ENCODE measurements around the gene RPUSD3.
A peak's percentile ranks its signal among the peaks of the same experiment; 100 is the strongest.
"Not testable (repeated sequence)": the region's sequence is repeated elsewhere in the genome, so short reads cannot be mapped to it uniquely, and the experiment has no call there.

The RPUSD3 gene

GRCh38 chr3:9864200-9864927, 20.6 kb upstream of the RPUSD3 start:
- DNase-seq: peak; percentile 48

- no peak for DNase-seq
Observed at GRCh38 chr3:9863058-9863772, 19.4 kb upstream of the RPUSD3 start.

GRCh38 chr3:9862391-9863057, 18.7 kb upstream of the RPUSD3 start:
- peak; percentile 74 for DNase-seq

- DNase-seq: no peak
Observed at GRCh38 chr3:9861626-9862130, 17.9 kb upstream of the RPUSD3 start.

- no peak for DNase-seq
Observed at GRCh38 chr3:9861201-9861600, 17.4 kb upstream of the RPUSD3 start.

- no peak for DNase-seq
Observed at GRCh38 chr3:9859530-9860025, 15.8 kb upstream of the RPUSD3 start.

- DNase-seq: no peak
Observed at GRCh38 chr3:9855594-9855993, 11.8 kb upstream of the RPUSD3 start.

- DNase-seq: not testable (repeated sequence)
Observed at GRCh38 chr3:9854291-9854940, 10.6 kb upstream of the RPUSD3 start.

- no peak for DNase-seq
Observed at GRCh38 chr3:9852528-9852927, 8.7 kb upstream of the RPUSD3 start.

GRCh38 chr3:9851926-9852325, 8.1 kb upstream of the RPUSD3 start:
- DNase-seq: not testable (repeated sequence)

- not testable (repeated sequence) for DNase-seq
Observed at GRCh38 chr3:9851383-9851782, 7.6 kb upstream of the RPUSD3 start.

- DNase-seq: not testable (repeated sequence)
Observed at GRCh38 chr3:9848860-9849259, 5.1 kb upstream of the RPUSD3 start.

- not testable (repeated sequence) for DNase-seq
Observed at GRCh38 chr3:9847870-9848269, 4.1 kb upstream of the RPUSD3 start.

GRCh38 chr3:9846931-9847488, 3.2 kb upstream of the RPUSD3 start:
- DNase-seq: no peak

GRCh38 chr3:9846231-9846630, 2.4 kb upstream of the RPUSD3 start:
- DNase-seq: no peak

GRCh38 chr3:9841015-9841414, 2.8 kb downstream of the RPUSD3 start:
- no peak for DNase-seq

- DNase-seq: no peak
Observed at GRCh38 chr3:9838856-9839255, 5.0 kb downstream of the RPUSD3 start.

GRCh38 chr3:9837701-9838582, 5.9 kb downstream of the RPUSD3 start:
- DNase-seq: no peak

GRCh38 chr3:9834520-9835380, 9.1 kb downstream of the RPUSD3 start:
- no peak for DNase-seq

GRCh38 chr3:9833078-9833477, 10.7 kb downstream of the RPUSD3 start:
- DNase-seq: no peak

- no peak for DNase-seq
Observed at GRCh38 chr3:9831253-9831652, 12.6 kb downstream of the RPUSD3 start.
